GM23338 (cell line): ENCODE results near the gene ACVR2A. TPM values are rescaled to one million over a fixed set of nuclear protein-coding genes. Genes with fewer than 3 reads are reported as not detected.

Experiments used
- ATAC-seq: fragments of 200-7000 bp; cut with Tn5 transposase; 3 replicates; pipeline ENCODE4 v1.9.1; 2020
- DNase-seq: peaks from one replicate; pipeline ENCODE4 v3.0.0-alpha.2; 2015; ENCODE audit warnings: low spot score
- H2AFZ ChIP-seq: fragments of 200-600 bp; sonication (generic); 2 replicates; pipeline ENCODE4 v1.8.0; 2016; ENCODE audit warnings: antibody characterized with exemption, mild to moderate bottlenecking, moderate library complexity
- H3F3A ChIP-seq: fragments of 200-600 bp; sonication (generic); replicated peaks from 2 replicates; pipeline ENCODE4 v1.8.0; 2017; ENCODE audit warnings: antibody characterized with exemption, mixed run types, low read depth
- H3K27ac ChIP-seq: fragments of 200-600 bp; sonication (generic); 2 replicates; pipeline ENCODE4 v1.6.1; 2016; ENCODE audit warnings: low read depth
- H3K27me3 ChIP-seq: fragments of 200-600 bp; sonication (generic); 2 replicates; pipeline ENCODE4 v1.8.0; 2016; ENCODE audit warnings: mild to moderate bottlenecking, mixed run types, moderate library complexity; ENCODE audit not compliant: insufficient read depth
- H3K36me3 ChIP-seq: fragments of 200-600 bp; sonication (generic); 2 replicates; pipeline ENCODE4 v1.8.0; 2016; ENCODE audit warnings: mild to moderate bottlenecking; ENCODE audit not compliant: insufficient read depth
- H3K4me1 ChIP-seq: fragments of 200-600 bp; sonication (generic); 2 replicates; pipeline ENCODE4 v1.8.0; 2016; ENCODE audit warnings: mild to moderate bottlenecking, moderate library complexity; ENCODE audit not compliant: insufficient read depth
- H3K4me2 ChIP-seq: fragments of 200-600 bp; sonication (generic); 2 replicates; pipeline ENCODE4 v1.7.1; 2017; ENCODE audit warnings: mixed run types
- H3K4me3 ChIP-seq: fragments of 200-600 bp; sonication (generic); 2 replicates; pipeline ENCODE4 v1.6.1; 2016; ENCODE audit warnings: mixed run types
- H3K79me2 ChIP-seq: fragments of 200-600 bp; sonication (generic); replicated peaks from 2 replicates; pipeline ENCODE4 v1.8.0; 2017; ENCODE audit warnings: mild to moderate bottlenecking; ENCODE audit not compliant: insufficient read depth
- H3K9me2 ChIP-seq: fragments of 200-600 bp; sonication (generic); 2 replicates; pipeline ENCODE4 v1.8.0; 2017; ENCODE audit not compliant: insufficient read depth
- H4K20me1 ChIP-seq: fragments of 200-600 bp; sonication (generic); replicated peaks from 2 replicates; pipeline ENCODE4 v1.8.0; 2017; ENCODE audit warnings: mild to moderate bottlenecking; ENCODE audit not compliant: insufficient read depth
- H3K27ac Mint-ChIP-seq: 2 replicates; pipeline ENCODE4 v1.8.0; 2020; ENCODE audit warnings: inconsistent platforms, mild to moderate bottlenecking, moderate library complexity, mixed read lengths
- H3K27me3 Mint-ChIP-seq: 3 replicates; pipeline ENCODE4 v1.8.0; 2022; ENCODE audit warnings: low read depth, mild to moderate bottlenecking, moderate library complexity, mixed read lengths, inconsistent platforms; ENCODE audit not compliant: insufficient read depth, poor library complexity
- H3K36me3 Mint-ChIP-seq: 3 replicates; pipeline ENCODE4 v1.8.0; 2021; ENCODE audit warnings: low read depth, mild to moderate bottlenecking, inconsistent platforms, moderate library complexity, mixed read lengths
- H3K4me1 Mint-ChIP-seq: 3 replicates; pipeline ENCODE4 v1.8.0; 2020; ENCODE audit warnings: mild to moderate bottlenecking, inconsistent platforms, mixed read lengths
- H3K4me3 Mint-ChIP-seq: 3 replicates; pipeline ENCODE4 v1.8.0; 2021; ENCODE audit warnings: moderate library complexity, mild to moderate bottlenecking, inconsistent platforms, mixed read lengths
- H3K9me3 Mint-ChIP-seq: 3 replicates; pipeline ENCODE4 v1.8.0; 2020; ENCODE audit warnings: moderate library complexity, mild to moderate bottlenecking, inconsistent platforms, mixed read lengths
- CREB1 ChIP-seq: fragments of 250-450 bp; sonication (Bioruptor Pico); IDR thresholded peaks from 2 replicates; pipeline ENCODE4 v1.5.0; 2020; ENCODE audit warnings: low read depth, mild to moderate bottlenecking, moderate library complexity
- CTCF ChIP-seq, 2 experiments: fragments of 200-600 bp in 1 of 2; sonication (generic) in 1 of 2; conservative IDR thresholded peaks; 2 replicates each; pipeline versions ENCODE4 v1.5.1 to v1.6.1; 2016 to 2017; ENCODE audit warnings: antibody characterized with exemption in 2 of 2, low read depth in 2 of 2, mild to moderate bottlenecking in 2 of 2, moderate library complexity in 1 of 2
- ETS1 ChIP-seq: IDR thresholded peaks from 2 replicates; pipeline ENCODE4 v1.6.1; 2016; ENCODE audit warnings: antibody characterized with exemption
- EZH2 ChIP-seq: fragments of 200-600 bp; sonication (generic); IDR thresholded peaks from one replicate; pipeline ENCODE4 v1.8.0; 2017; ENCODE audit warnings: antibody characterized with exemption, mild to moderate bottlenecking, low read depth; ENCODE audit not compliant: unreplicated experiment
- EZH2phosphoT487 ChIP-seq: fragments of 200-600 bp; sonication (generic); IDR thresholded peaks from one replicate; pipeline ENCODE4 v1.8.1; 2018; ENCODE audit warnings: antibody characterized with exemption; ENCODE audit not compliant: unreplicated experiment
- JUNB ChIP-seq: IDR thresholded peaks from one replicate; pipeline ENCODE4 v1.6.1; 2016; ENCODE audit warnings: antibody characterized with exemption; ENCODE audit not compliant: unreplicated experiment
- NANOG ChIP-seq: IDR thresholded peaks from 2 replicates; pipeline ENCODE4 v1.6.1; 2016; ENCODE audit warnings: antibody characterized with exemption, borderline replicate concordance
- POLR2AphosphoS5 ChIP-seq: IDR thresholded peaks from 2 replicates; pipeline ENCODE4 v1.6.1; 2016; ENCODE audit warnings: antibody characterized with exemption, low read depth
- REST ChIP-seq: IDR thresholded peaks from one replicate; pipeline ENCODE4 v1.6.1; 2018; ENCODE audit warnings: antibody characterized with exemption; ENCODE audit not compliant: unreplicated experiment
- STAT1 ChIP-seq: IDR thresholded peaks from one replicate; pipeline ENCODE4 v1.6.1; 2016; ENCODE audit warnings: antibody characterized with exemption; ENCODE audit not compliant: unreplicated experiment
- ZNF114 ChIP-seq: fragments of 250-450 bp; sonication (Bioruptor Pico); IDR thresholded peaks from 2 replicates; pipeline ENCODE4 v1.5.0; 2020; ENCODE audit warnings: mild to moderate bottlenecking, moderate library complexity
- ZNF331 ChIP-seq: fragments of 250-450 bp; sonication (Bioruptor Pico); IDR thresholded peaks from 2 replicates; pipeline ENCODE4 v1.5.0; 2020; ENCODE audit warnings: low read depth, mild to moderate bottlenecking, moderate library complexity
- ZNF462 ChIP-seq: fragments of 250-450 bp; sonication (Bioruptor Pico); IDR thresholded peaks from 2 replicates; pipeline ENCODE4 v1.5.0; 2020; ENCODE audit warnings: mild to moderate bottlenecking, moderate library complexity
- polyA plus RNA-seq: library from polyadenylated mRNA; unstranded; fragments of >200 nt; fragmentation: Nextera tagmentation; extraction: Ambion mirVana; gene quantifications from 2 replicates; pipeline ENCODE4 v1.2.1, GENCODE V29; 2016
- total RNA-seq: library from RNA; depleted of rRNA; stranded (reverse); fragments of >200 nt; shearing (Covaris generic); gene quantifications from 2 replicates; pipeline ENCODE4 v1.2.3, GENCODE V29; 2014

ACVR2A gene
- total and polyA plus RNA-seq, 2 experiments from 2014 or later, result 11.8 to 15.6 TPM

GRCh38 chr2:147818741-147819140, 26.1 kb upstream of the ACVR2A start:
- H3K4me1 ChIP-seq, result no peaks in the 10 kb centered on the region
- TF ChIP-seq REST (no peak), POLR2AphosphoS5 (no peak), EZH2 (no peak), JUNB (no peak), ZNF462 (CRISPR knock-in tag) (no peak), STAT1 (no peak), ZNF114 (CRISPR knock-in tag) (no peak), CTCF (conservative IDR thresholded peaks at IDR 0.05; ENCODE audit: low read depth in 2 of 2) (no peak), ZNF331 (no peak), CREB1 (CRISPR knock-in tag) (no peak), ETS1 (no peak), NANOG (no peak), EZH2phosphoT487 (no peak)
- DNase-seq (no peak), ATAC-seq (no peak)
- H3K4me2 ChIP-seq, result no peak overlapping the region
- Mint-ChIP-seq H3K9me3 (no peaks in the 10 kb centered on the region), H3K4me1 (no peaks in the 10 kb centered on the region), H3K36me3 (no peaks in the 10 kb centered on the region), H3K27me3 (no peaks in the 10 kb centered on the region), H3K4me3 (no peak overlapping the region), H3K27ac (no peak overlapping the region)
- H3K4me3 ChIP-seq, result no peak overlapping the region
- no peaks in the 10 kb centered on the region for H3K27me3 ChIP-seq
- H4K20me1 ChIP-seq, result no peaks in the 10 kb centered on the region
- H3K9me2 ChIP-seq, result no peaks in the 10 kb centered on the region
- H3F3A ChIP-seq, result no peaks in the 10 kb centered on the region
- H3K79me2 ChIP-seq, result no peaks in the 10 kb centered on the region
- H3K36me3 ChIP-seq, result no peaks in the 10 kb centered on the region
- no peak overlapping the region for H3K27ac ChIP-seq
- no peak overlapping the region; the same call in 1 of the 2 replicates for H2AFZ ChIP-seq
